GM12878 (cell line): ENCODE measurements around the gene HS6ST1. TPM values are rescaled to one million over a fixed set of nuclear protein-coding genes. Genes with fewer than 3 reads are reported as not detected.

Experiments
- ATAC-seq: fragments of 200-7000 bp; cut with Tn5 transposase; 3 replicates; pipeline ENCODE4 v1.9.1; 2020; ENCODE audit warnings: mild to moderate bottlenecking, moderate library complexity
- BruUV-seq: library from RNA; stranded (reverse); fragments of 400-500 nt; replicated peaks from 2 replicates; lab custom pipeline; 2021; lab: Mats Ljungman, UMichigan
- CTCF ChIA-PET: fragments of 300-600 bp; sonication (Branson Sonifier 250); formaldehyde crosslinking; extraction: SDS; loops from one replicate; lab custom pipeline; 2021; ENCODE audit warnings: inconsistent platforms; lab: Yijun Ruan, JAX
- POLR2A ChIA-PET: fragments of 350-600 bp; formaldehyde crosslinking; extraction: SDS; loops from one replicate; lab custom pipeline; 2021; ENCODE audit warnings: inconsistent platforms; lab: Charles Lee
- RAD21 ChIA-PET: fragments of 300-600 bp; sonication (Branson Sonifier 250); formaldehyde crosslinking; loops from one replicate; lab custom pipeline; 2023; ENCODE audit warnings: antibody characterized with exemption; ENCODE audit not compliant: unreplicated experiment; lab: Charles Lee
- SMC1A ChIA-PET: fragments of 300-600 bp; sonication (Branson Sonifier 250); formaldehyde crosslinking; loops from one replicate; lab custom pipeline; 2023; ENCODE audit not compliant: unreplicated experiment, uncharacterized antibody; lab: Charles Lee
- DNase-seq: peaks from one replicate; pipeline ENCODE4 v3.0.0-alpha.2; 2011; ENCODE audit warnings: low read depth, low spot score
- FAIRE-seq: peaks from 3 replicates; lab custom pipeline; 2011; peaks lifted over from hg19 to GRCh38; lab: Jason Lieb, UNC
- H2AFZ ChIP-seq: 2 replicates; pipeline ENCODE4 v1.6.0; 2011; ENCODE audit warnings: low read depth, low read length, control low read depth; ENCODE audit not compliant: control insufficient read depth
- H3K27ac ChIP-seq: 2 replicates; pipeline ENCODE4 v1.5.1; 2011; ENCODE audit warnings: control low read depth; ENCODE audit not compliant: control insufficient read depth, insufficient read depth
- H3K27me3 ChIP-seq, 2 experiments: replicated peaks in 1 of 2; 2 replicates each; pipeline versions ENCODE4 v1.6.0 to v1.6.1; 2011; ENCODE audit warnings: low read length in 1 of 2; ENCODE audit not compliant: control insufficient read depth in 2 of 2, insufficient read depth in 2 of 2
- H3K36me3 ChIP-seq, 2 experiments: 2 replicates each; pipeline ENCODE4 v1.5.1; 2011; ENCODE audit warnings: low read length in 1 of 2; ENCODE audit not compliant: control insufficient read depth in 2 of 2, insufficient read depth in 2 of 2
- H3K4me1 ChIP-seq: 2 replicates; pipeline ENCODE4 v1.6.1; 2011; ENCODE audit warnings: mild to moderate bottlenecking, low read length, moderate library complexity, mixed read lengths; ENCODE audit not compliant: control insufficient read depth, insufficient read depth
- H3K4me2 ChIP-seq: 2 replicates; pipeline ENCODE4 v1.6.0; 2011; ENCODE audit warnings: control low read depth; ENCODE audit not compliant: control insufficient read depth, insufficient read depth
- H3K4me3 ChIP-seq: fragments of 200-600 bp; sonication (generic); 2 replicates; pipeline ENCODE4 v1.5.1; 2016
- H3K79me2 ChIP-seq: 2 replicates; pipeline ENCODE4 v1.6.0; 2011; ENCODE audit warnings: low read length; ENCODE audit not compliant: control insufficient read depth, insufficient read depth
- H3K9ac ChIP-seq: 2 replicates; pipeline ENCODE4 v1.8.0; 2011; ENCODE audit warnings: low read length, control low read depth, mixed read lengths; ENCODE audit not compliant: control insufficient read depth, insufficient read depth
- H3K9me3 ChIP-seq: replicated peaks from 3 replicates; pipeline ENCODE4 v1.5.1; 2011; ENCODE audit warnings: mild to moderate bottlenecking, low read length; ENCODE audit not compliant: control insufficient read depth, insufficient read depth
- H4K20me1 ChIP-seq: 2 replicates; pipeline ENCODE4 v1.6.0; 2011; ENCODE audit not compliant: control insufficient read depth, insufficient read depth
- CHD1 ChIP-seq: IDR thresholded peaks from 2 replicates; pipeline ENCODE4 v1.6.1; 2012; ENCODE audit warnings: low read depth, low read length, improper control_type of control experiment
- CHD2 ChIP-seq: IDR thresholded peaks from 2 replicates; pipeline ENCODE4 v1.6.1; 2011; ENCODE audit warnings: low read depth, low read length, improper control_type of control experiment, borderline replicate concordance
- CREM ChIP-seq: IDR thresholded peaks from 2 replicates; pipeline ENCODE4 v1.6.1; 2014; ENCODE audit warnings: antibody characterized with exemption, low read depth
- PML ChIP-seq: IDR thresholded peaks from 2 replicates; pipeline ENCODE4 v1.6.1; 2012; ENCODE audit warnings: low read length, inconsistent platforms
- RBBP5 ChIP-seq: fragments of 200-600 bp; sonication (generic); conservative IDR thresholded peaks from 2 replicates; pipeline ENCODE4 v1.6.1; 2016
- RELB ChIP-seq: fragments of 450-650 bp; IDR thresholded peaks from 2 replicates; pipeline ENCODE4 v1.6.1; 2017; ENCODE audit warnings: low read depth, mild to moderate bottlenecking, moderate library complexity
- SREBF1 ChIP-seq: IDR thresholded peaks from 2 replicates; pipeline ENCODE4 v1.6.1; 2012; ENCODE audit warnings: mild to moderate bottlenecking, low read length
- TCF12 ChIP-seq: IDR thresholded peaks from 2 replicates; pipeline ENCODE4 v1.6.1; 2011; ENCODE audit warnings: low read depth, mild to moderate bottlenecking, low read length
- WGBS: methylation state at CpG from one replicate; pipeline ENCODE4 v1.1.6; 2016; ENCODE audit warnings: low lambda C conversion rate; ENCODE audit not compliant: insufficient replicate concordance, insufficient coverage; ENCODE audit errors: missing lambda C conversion rate; 5-methylcytosine and 5-hydroxymethylcytosine counted together
- in situ Hi-C: fragments of 300-500 bp; cut with MboI; formaldehyde crosslinking; loops from 9 replicates; pipeline ENCODE4 v1.14.3; 2018; ENCODE audit warnings: mixed read lengths
- intact Hi-C: fragments of 100-400 bp; cut with micrococcal nuclease; formaldehyde crosslinking; loops from one replicate; pipeline ENCODE4 v1.14.2; 2022; ENCODE audit not compliant: unreplicated experiment
- polyA plus RNA-seq, 11 experiments: library from polyadenylated mRNA; depleted of rRNA in 4 of 11; unstranded in 6 of 11; stranded (reverse) in 5 of 11; fragments of >200 nt; fragmentation: Nextera tagmentation in 4 of 11; fragmentation: Illumina TruSeq in 1 of 11; extraction: Ambion mirVana in 4 of 11; extraction: Trizol in 1 of 11; gene quantifications; 1 replicate in 1 of 11; 2 replicates in 10 of 11; pipeline versions ENCODE4 v1.2.1 to v1.2.3, GENCODE V29; 2011 to 2016; ENCODE audit warnings: inconsistent platforms in 2 of 11, missing spikeins in 2 of 11, low read depth in 1 of 11
- total RNA-seq, 4 experiments: library from RNA; depleted of rRNA in 3 of 4; stranded (reverse); fragments of >200 nt in 3 of 4; fragmentation: Illumina TruSeq in 1 of 4; extraction: Trizol in 1 of 4; gene quantifications; 2 replicates each; pipeline versions ENCODE4 v1.2.1 to v1.2.3, GENCODE V29; 2013 to 2021

Gene HS6ST1
- total and polyA plus RNA-seq, 10 of the 15 experiments (the other 5 are each of a cell fraction or from before 2014, with no cell fraction given), result 0.48 to 17.0 (median 4.7) TPM

- ChIA-PET RAD21 (no interaction called here), SMC1A (no interaction called here)
- H3K4me2 ChIP-seq, result no peak overlapping the region
- no peak overlapping the region for H2AFZ ChIP-seq
- FAIRE-seq, result no peak
- H3K9me3 ChIP-seq, result no peaks in the 10 kb centered on the region
- no peak overlapping the region for H3K9ac ChIP-seq
- no peak for TF ChIP-seq CHD1
- no peak for TF ChIP-seq CREM
- no peak for TF ChIP-seq RELB
- no peak for TF ChIP-seq PML
- no peak for TF ChIP-seq SREBF1
- TF ChIP-seq RBBP5, result no peak
- TF ChIP-seq TCF12, result no peak
- TF ChIP-seq CHD2, result no peak
- TF ChIP-seq, all 136 proteins: peak for 0
- Histone ChIP-seq H4K20me1 (no peaks in the 10 kb centered on the region; the same call in 1 of the 2 replicates), H3K36me3 (no peaks in the 10 kb centered on the region), H3K79me2 (no peaks in the 10 kb centered on the region; the same call in 1 of the 2 replicates), H3K4me3 (no peak overlapping the region), H3K4me1 (peaks cover 5% of the 10 kb centered on the region), H3K27me3 (no peaks in the 10 kb centered on the region), H3K27ac (no peak overlapping the region)
- in situ Hi-C loops, result no loop called here
- intact Hi-C loops, result no loop called here
- ATAC-seq, result no peak
- no TSS peak for BruUV-seq
- WGBS, result 76% methylated on average over 8 of the region's 8 CpGs
- CTCF ChIA-PET, result interaction anchor here (0.6 kb wide), 1 partner anchor 1031 kb away, joined by 3 read pairs; no protein-coding TSS in a partner anchor
- DNase-seq, result no peak
- POLR2A ChIA-PET, result no interaction called here
These were observed 17.6 kb downstream of the HS6ST1 start for GRCh38 chr2:128301021-128301420.
